HL-60 (cell line): Measurements from ENCODE around the gene SNTB2.

ENCODE experiments used
- CTCF ChIP-seq: IDR thresholded peaks from one replicate; pipeline ENCODE4 v1.5.1; 2011; ENCODE audit warnings: low read length, control low read depth, inconsistent platforms; ENCODE audit not compliant: insufficient read depth
- POLR2AphosphoS5 ChIP-seq: IDR thresholded peaks from 2 replicates; pipeline ENCODE4 v1.6.1; 2012; ENCODE audit warnings: low read depth
- REST ChIP-seq: IDR thresholded peaks from 2 replicates; pipeline ENCODE4 v1.6.1; 2012; ENCODE audit warnings: low read depth; ENCODE audit not compliant: insufficient replicate concordance
- SPI1 ChIP-seq: IDR thresholded peaks from 2 replicates; pipeline ENCODE4 v1.6.1; 2012; ENCODE audit warnings: low read depth, mild to moderate bottlenecking, borderline replicate concordance

- TF ChIP-seq REST = no peak
- TF ChIP-seq CTCF = no peak
- TF ChIP-seq POLR2AphosphoS5 = no peak
- TF ChIP-seq SPI1 = no peak
Measured at GRCh38 chr16:69169051-69169450, 17.9 kb upstream of the SNTB2 start.
